Right atrium auricular region (tissue), 2 donors: ENCODE measurements around the gene KATNBL1. TPM values are rescaled to one million over a fixed set of nuclear protein-coding genes. Genes with fewer than 3 reads are reported as not detected.

Experiments used
- DNase-seq: peaks from one replicate; pipeline ENCODE4 v3.0.0-alpha.2; 2019; ENCODE audit warnings: low spot score
- H3K27ac ChIP-seq, 2 donors: fragments of 200-600 bp; sonication (generic); 1 replicate in 1 of 2; 2 replicates in 1 of 2; pipeline ENCODE4 v1.5.1; 2016 to 2019
- H3K27me3 ChIP-seq, 2 donors: fragments of 200-600 bp; sonication (generic); one replicate each; pipeline versions ENCODE4 v1.5.1 to v1.6.0; 2017 to 2019
- H3K36me3 ChIP-seq: fragments of 200-600 bp; sonication (generic); one replicate; pipeline ENCODE4 v1.5.1; 2016
- H3K4me1 ChIP-seq, 2 donors: fragments of 200-600 bp; sonication (generic); one replicate each; pipeline versions ENCODE4 v1.5.1 to v1.6.0; 2017 to 2019
- H3K4me3 ChIP-seq, 2 donors: fragments of 200-600 bp; sonication (generic); 1 replicate in 1 of 2; 2 replicates in 1 of 2; pipeline ENCODE4 v1.5.1; 2017 to 2019; ENCODE audit warnings: mild to moderate bottlenecking in 1 of 2, moderate library complexity in 1 of 2
- H3K9me3 ChIP-seq, 2 donors: fragments of 200-600 bp; sonication (generic); one replicate each; pipeline ENCODE4 v1.5.1; 2019
- total RNA-seq, 2 donors: library from RNA; depleted of rRNA; stranded (reverse); fragments of >200 nt; gene quantifications; one replicate each; pipeline ENCODE4 v1.1.0, GENCODE V29; 2016
- TF ChIP-seq, protein P1 (sequence below), 2 donors: fragments of 200-600 bp; sonication (generic); IDR thresholded peaks; one replicate each; pipeline ENCODE4 v1.5.1; 2019; ENCODE audit warnings: antibody characterized with exemption in 2 of 2

Gene KATNBL1
- total RNA-seq, 2 donors from 2014 or later: 17.7 to 17.8 TPM

DNA sequence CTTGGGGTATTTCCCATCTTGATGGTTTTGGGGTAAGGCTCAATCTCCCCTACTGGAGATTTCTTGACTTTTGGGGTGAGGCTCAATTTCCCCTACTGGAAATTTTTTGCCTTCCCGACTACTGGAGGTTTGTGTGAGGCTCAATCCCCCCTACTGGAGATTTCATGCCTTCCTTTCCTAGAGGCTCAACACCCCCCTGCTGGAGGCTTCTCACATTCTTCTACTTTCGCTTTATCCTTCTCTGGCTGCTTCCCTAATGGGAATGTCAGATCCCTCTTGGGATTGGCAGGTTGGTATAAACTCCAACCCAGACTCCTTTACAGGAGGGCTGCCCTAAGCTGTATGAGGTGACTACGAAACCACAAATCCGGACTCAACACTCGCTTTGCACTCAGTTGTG, 49.2 kb downstream of the KATNBL1 start:
- H3K36me3 ChIP-seq: peaks cover 11% of the 10 kb centered on the region
- TF ChIP-seq, protein P1, sequence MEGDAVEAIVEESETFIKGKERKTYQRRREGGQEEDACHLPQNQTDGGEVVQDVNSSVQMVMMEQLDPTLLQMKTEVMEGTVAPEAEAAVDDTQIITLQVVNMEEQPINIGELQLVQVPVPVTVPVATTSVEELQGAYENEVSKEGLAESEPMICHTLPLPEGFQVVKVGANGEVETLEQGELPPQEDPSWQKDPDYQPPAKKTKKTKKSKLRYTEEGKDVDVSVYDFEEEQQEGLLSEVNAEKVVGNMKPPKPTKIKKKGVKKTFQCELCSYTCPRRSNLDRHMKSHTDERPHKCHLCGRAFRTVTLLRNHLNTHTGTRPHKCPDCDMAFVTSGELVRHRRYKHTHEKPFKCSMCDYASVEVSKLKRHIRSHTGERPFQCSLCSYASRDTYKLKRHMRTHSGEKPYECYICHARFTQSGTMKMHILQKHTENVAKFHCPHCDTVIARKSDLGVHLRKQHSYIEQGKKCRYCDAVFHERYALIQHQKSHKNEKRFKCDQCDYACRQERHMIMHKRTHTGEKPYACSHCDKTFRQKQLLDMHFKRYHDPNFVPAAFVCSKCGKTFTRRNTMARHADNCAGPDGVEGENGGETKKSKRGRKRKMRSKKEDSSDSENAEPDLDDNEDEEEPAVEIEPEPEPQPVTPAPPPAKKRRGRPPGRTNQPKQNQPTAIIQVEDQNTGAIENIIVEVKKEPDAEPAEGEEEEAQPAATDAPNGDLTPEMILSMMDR (IDR thresholded peaks at IDR 0.05): no peak
- H3K4me3 ChIP-seq: no peak overlapping the region
- H3K9me3 ChIP-seq: peaks cover 0 to 7% of the 10 kb centered on the region in 2 donors
- H3K4me1 ChIP-seq: no peaks in the 10 kb centered on the region
- no peak for DNase-seq
- H3K27me3 ChIP-seq: no peaks in the 10 kb centered on the region
- H3K27ac ChIP-seq: no peak overlapping the region

DNA sequence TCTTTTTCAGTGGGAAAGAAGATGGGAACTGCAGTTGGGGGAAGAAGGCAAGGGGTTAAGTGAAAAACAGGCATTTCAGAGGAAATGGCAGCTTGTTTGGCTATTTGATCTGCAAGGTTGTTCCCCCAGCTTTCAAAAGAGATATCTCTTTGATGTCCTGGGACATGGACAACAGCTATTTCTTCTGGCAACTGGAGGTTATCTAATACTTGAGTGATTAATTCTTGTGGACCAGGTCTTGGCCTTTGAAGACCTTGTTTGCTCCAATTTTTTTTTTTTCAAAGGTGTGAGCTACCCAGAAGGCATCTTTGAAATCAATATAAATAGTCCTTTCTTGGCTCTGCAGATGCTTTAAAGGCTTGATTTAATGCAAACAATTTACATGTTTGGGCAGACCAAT, 51.5 kb downstream of the KATNBL1 start:
- Histone ChIP-seq H3K9me3 (peaks cover 0 to 15% of the 10 kb centered on the region in 2 donors), H3K4me1 (no peaks in the 10 kb centered on the region), H3K4me3 (no peak overlapping the region), H3K36me3 (peaks cover 18% of the 10 kb centered on the region), H3K27me3 (no peaks in the 10 kb centered on the region), H3K27ac (no peak overlapping the region)
- TF ChIP-seq, protein P1 (IDR thresholded peaks at IDR 0.05): no peak
- no peak for DNase-seq

DNA sequence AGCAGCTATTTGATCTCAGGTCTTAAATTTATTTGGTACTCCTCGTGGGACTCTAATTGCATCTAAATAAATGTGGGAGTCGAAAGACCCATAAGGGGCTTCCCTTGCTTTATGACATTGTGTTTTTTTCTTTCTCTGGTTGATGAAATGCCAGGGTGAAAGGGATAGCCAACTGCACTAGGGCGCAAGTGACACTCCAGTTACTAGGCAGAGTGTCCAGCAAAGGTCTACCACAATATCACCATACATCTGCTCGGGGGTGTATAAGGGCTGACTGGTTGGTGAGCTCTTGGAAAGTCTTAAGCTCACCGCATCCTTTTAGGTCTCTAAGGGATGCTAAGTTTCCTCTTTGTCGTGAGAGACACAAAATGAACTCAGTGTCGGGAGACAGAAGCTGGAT, 54.0 kb downstream of the KATNBL1 start:
- DNase-seq: no peak
- no peak overlapping the region for H3K4me3 ChIP-seq
- TF ChIP-seq, protein P1 (IDR thresholded peaks at IDR 0.05): no peak
- H3K36me3 ChIP-seq: peaks cover 27% of the 10 kb centered on the region
- no peaks in the 10 kb centered on the region for H3K4me1 ChIP-seq
- H3K27me3 ChIP-seq: no peaks in the 10 kb centered on the region
- H3K27ac ChIP-seq: no peak overlapping the region
- peaks cover 0 to 8% of the 10 kb centered on the region in 2 donors for H3K9me3 ChIP-seq

DNA sequence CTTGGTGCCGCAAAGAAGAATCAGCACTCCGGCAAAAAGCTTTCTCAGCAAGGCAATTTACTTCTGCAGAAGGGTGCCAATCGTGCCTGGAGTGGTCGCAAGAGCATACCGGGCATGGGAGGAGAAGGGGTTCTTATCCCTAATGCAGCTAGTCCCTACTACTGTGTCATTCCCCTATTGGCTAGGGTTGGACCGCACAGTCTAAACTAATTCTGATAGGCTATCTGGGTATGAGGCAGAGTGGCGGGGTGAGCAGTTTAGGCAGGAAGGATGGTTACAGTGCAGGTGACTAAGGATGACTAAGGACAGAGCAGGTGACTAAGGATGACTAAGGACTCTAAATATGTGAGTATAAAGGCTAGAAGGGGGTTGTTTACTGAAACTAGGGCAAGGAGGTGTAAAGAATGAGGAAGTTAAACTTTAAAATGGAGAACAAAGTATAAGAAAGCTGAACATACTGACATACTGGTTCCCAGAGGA, 55.1 kb downstream of the KATNBL1 start:
- no peak for DNase-seq
- TF ChIP-seq, protein P1 (IDR thresholded peaks at IDR 0.05): no peak
- Histone ChIP-seq H3K9me3 (peaks cover 0 to 8% of the 10 kb centered on the region in 2 donors), H3K36me3 (peaks cover 33% of the 10 kb centered on the region), H3K27ac (no peak overlapping the region), H3K27me3 (no peaks in the 10 kb centered on the region), H3K4me3 (no peak overlapping the region), H3K4me1 (no peaks in the 10 kb centered on the region)

DNA sequence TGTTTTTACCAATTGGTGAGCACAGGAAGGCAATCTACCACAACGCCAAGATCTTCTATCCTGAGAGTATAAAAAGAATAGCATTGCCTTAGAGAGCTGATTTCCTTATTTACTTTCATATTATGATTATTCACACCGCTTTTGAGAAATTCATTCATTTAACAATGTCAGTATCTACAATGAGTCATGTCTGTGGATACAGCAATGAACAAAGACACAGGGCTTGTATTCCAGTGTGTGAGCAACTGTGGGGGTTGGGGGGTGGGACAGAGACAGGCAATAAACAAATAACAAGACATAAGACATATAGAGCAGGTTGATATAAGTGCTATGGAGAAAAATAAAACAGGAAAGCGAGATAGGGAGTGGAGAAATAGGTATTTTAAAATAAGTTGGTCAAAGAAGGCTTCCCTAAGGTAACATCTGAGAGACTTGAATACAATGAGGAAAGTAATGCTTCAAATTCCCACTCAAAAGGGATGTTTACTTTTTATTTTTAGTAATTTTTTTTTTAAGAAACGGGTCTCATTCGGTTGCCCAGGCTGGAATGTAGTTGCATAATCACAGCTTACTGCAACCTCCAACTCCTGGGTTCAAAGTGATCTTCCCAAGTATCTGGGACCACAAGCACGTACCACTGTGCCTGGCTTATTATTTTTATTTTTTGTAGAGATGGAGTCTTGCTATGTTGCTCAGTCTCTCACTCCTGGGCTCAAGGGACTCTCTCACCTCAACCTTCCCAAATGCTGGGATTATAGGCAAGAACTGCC, 62.3 kb downstream of the KATNBL1 start:
- H3K4me1 ChIP-seq: no peaks in the 10 kb centered on the region
- no peak overlapping the region for H3K27ac ChIP-seq
- peaks cover 50% of the 10 kb centered on the region for H3K36me3 ChIP-seq
- H3K4me3 ChIP-seq: no peak overlapping the region
- TF ChIP-seq, protein P1 (IDR thresholded peaks at IDR 0.05): no peak
- no peaks in the 10 kb centered on the region for H3K9me3 ChIP-seq
- no peak for DNase-seq
- no peaks in the 10 kb centered on the region for H3K27me3 ChIP-seq
